GM18520 (cell line): Measurements from ENCODE around the gene COMMD7.
"Not testable (repeated sequence)": the region's sequence is repeated elsewhere in the genome, so short reads cannot be mapped to it uniquely, and the experiment has no call there.

ENCODE experiments used
- ATAC-seq: cut with Tn5 transposase; IDR thresholded peaks from one replicate; pipeline ENCODE4 v1.9.1; 2021; ENCODE audit not compliant: unreplicated experiment

COMMD7 gene

GRCh38 chr20:32737371-32738223, 5.7 kb downstream of the COMMD7 start:
- ATAC-seq: no peak

GRCh38 chr20:32731882-32732266, 11.4 kb downstream of the COMMD7 start:
- no peak for ATAC-seq

- not testable (repeated sequence) for ATAC-seq
These were observed 13.9 kb downstream of the COMMD7 start for GRCh38 chr20:32729334-32729733.

- not testable (repeated sequence) for ATAC-seq
These were observed 14.8 kb downstream of the COMMD7 start for GRCh38 chr20:32728435-32728834.

GRCh38 chr20:32727683-32728082, 15.6 kb downstream of the COMMD7 start:
- no peak for ATAC-seq

GRCh38 chr20:32718749-32719348, 24.4 kb downstream of the COMMD7 start:
- ATAC-seq: no peak

GRCh38 chr20:32711346-32711745, 31.9 kb downstream of the COMMD7 start:
- ATAC-seq: no peak

- ATAC-seq: no peak
These were observed 33.6 kb downstream of the COMMD7 start for GRCh38 chr20:32709632-32710121.

GRCh38 chr20:32709029-32709631, 34.1 kb downstream of the COMMD7 start:
- not testable (repeated sequence) for ATAC-seq

- ATAC-seq: no peak
These were observed 35.3 kb downstream of the COMMD7 start for GRCh38 chr20:32707691-32708581.

GRCh38 chr20:32706486-32706885, 36.8 kb downstream of the COMMD7 start:
- no peak for ATAC-seq

- no peak for ATAC-seq
These were observed 40.4 kb downstream of the COMMD7 start for GRCh38 chr20:32702706-32703425.

GRCh38 chr20:32697608-32698007, 45.7 kb downstream of the COMMD7 start:
- ATAC-seq: no peak

GRCh38 chr20:32695089-32695488, 48.2 kb downstream of the COMMD7 start:
- ATAC-seq: no peak

GRCh38 chr20:32688966-32689365, 54.3 kb downstream of the COMMD7 start:
- not testable (repeated sequence) for ATAC-seq

- no peak for ATAC-seq
These were observed 56.1 kb downstream of the COMMD7 start for GRCh38 chr20:32687180-32687532.

GRCh38 chr20:32686530-32687179, 56.6 kb downstream of the COMMD7 start:
- ATAC-seq: no peak

GRCh38 chr20:32685541-32686529, 57.4 kb downstream of the COMMD7 start:
- ATAC-seq: no peak
